Measurements from ENCODE around the gene XPC.

GRCh38 chr3:14118400-14119381 is 59.7 kb downstream of the XPC start:
- TF ChIP-seq ZBTB7A (IDR thresholded peaks at IDR 0.05; ENCODE audit: low read depth) (no peak), REST (IDR thresholded peaks at IDR 0.05; ENCODE audit: low read depth) (no peak), FOXM1 (IDR thresholded peaks at IDR 0.05; ENCODE audit: borderline replicate concordance, low read depth) (no peak), EGR1 (IDR thresholded peaks at IDR 0.05) (no peak)

Measured in Ishikawa (cell line).